Upper lobe of left lung (tissue), 6 donors: ENCODE data around the gene DDR1. TPM values are rescaled to one million over a fixed set of nuclear protein-coding genes. Genes with fewer than 3 reads are reported as not detected.
"Not testable (repeated sequence)": the region's sequence is repeated elsewhere in the genome, so short reads cannot be mapped to it uniquely, and the experiment has no call there.

Experiments
- ATAC-seq, 2 donors: fragments of 200-7000 bp; cut with Tn5 transposase; one replicate each; pipeline ENCODE4 v1.9.1; 2022; ENCODE audit warnings: mild to moderate bottlenecking in 2 of 2, moderate library complexity in 2 of 2; ENCODE audit not compliant: low FRiP score in 2 of 2
- DNase-seq, 2 donors: peaks; one replicate each; pipeline ENCODE4 v3.0.0-alpha.2; 2019 to 2020
- H3K27ac ChIP-seq, 4 donors: fragments of 200-600 bp; sonication (generic); one replicate each; pipeline ENCODE4 v1.5.1; 2016 to 2019
- H3K27me3 ChIP-seq, 4 donors: fragments of 200-600 bp; sonication (generic); one replicate each; pipeline ENCODE4 v1.5.1; 2017 to 2019
- H3K36me3 ChIP-seq, 4 donors: fragments of 200-600 bp; sonication (generic); one replicate each; pipeline ENCODE4 v1.5.1; 2016 to 2019
- H3K4me1 ChIP-seq, 4 donors: fragments of 200-600 bp; sonication (generic); one replicate each; pipeline ENCODE4 v1.5.1; 2018 to 2019
- H3K4me3 ChIP-seq, 4 donors: fragments of 200-600 bp; sonication (generic); one replicate each; pipeline ENCODE4 v1.5.1; 2017 to 2019; ENCODE audit warnings: mild to moderate bottlenecking in 2 of 4, moderate library complexity in 1 of 4
- H3K9me3 ChIP-seq, 4 donors: fragments of 200-600 bp; sonication (generic); one replicate each; pipeline ENCODE4 v1.5.1; 2018 to 2019
- EP300 ChIP-seq, 4 donors: sonication (generic); formaldehyde crosslinking; IDR thresholded peaks; one replicate each; pipeline ENCODE4 v1.5.1; 2017; ENCODE audit warnings: antibody characterized with exemption in 4 of 4, control low read depth in 2 of 4
- POLR2A ChIP-seq, 4 donors: fragments of 450-650 bp; IDR thresholded peaks; one replicate each; pipeline ENCODE4 v1.5.1; 2016 to 2017; ENCODE audit warnings: antibody characterized with exemption in 4 of 4, mild to moderate bottlenecking in 2 of 4
- POLR2AphosphoS5 ChIP-seq, 2 donors: sonication (generic); formaldehyde crosslinking; IDR thresholded peaks; one replicate each; pipeline ENCODE4 v1.5.1; 2017; ENCODE audit warnings: antibody characterized with exemption in 2 of 2
- WGBS, 2 donors: methylation state at CpG; one replicate each; pipeline ENCODE4 v1.1.5; 2017 to 2018; 5-methylcytosine and 5-hydroxymethylcytosine counted together
- total RNA-seq, 6 donors: library from RNA; depleted of rRNA in 4 of 6; stranded (reverse); fragments of >200 nt in 4 of 6; gene quantifications; one replicate each; pipeline versions ENCODE4 v1.1.0 to v1.2.1, GENCODE V29; 2016 to 2021
- TF ChIP-seq, protein P1 (sequence below), 6 experiments: fragments of 450-650 bp in 4 of 6; fragments of 200-600 bp in 2 of 6; sonication (generic) in 2 of 6; IDR thresholded peaks; one replicate each; pipeline ENCODE4 v1.5.1; 2016 to 2019; ENCODE audit warnings: antibody characterized with exemption in 6 of 6
- donor health status: DM: no; HTN: no; CAD: no; lungs with moderate emphysema.
- donor health status: DM: no; HTN: yes; CAD: no; lungs with severe emphysema.

Gene DDR1
- total RNA-seq, 6 donors from 2014 or later, result 75.4 to 147 (median 111) TPM

- no peaks in the 10 kb centered on the region for H3K36me3 ChIP-seq
- TF ChIP-seq, protein P1, sequence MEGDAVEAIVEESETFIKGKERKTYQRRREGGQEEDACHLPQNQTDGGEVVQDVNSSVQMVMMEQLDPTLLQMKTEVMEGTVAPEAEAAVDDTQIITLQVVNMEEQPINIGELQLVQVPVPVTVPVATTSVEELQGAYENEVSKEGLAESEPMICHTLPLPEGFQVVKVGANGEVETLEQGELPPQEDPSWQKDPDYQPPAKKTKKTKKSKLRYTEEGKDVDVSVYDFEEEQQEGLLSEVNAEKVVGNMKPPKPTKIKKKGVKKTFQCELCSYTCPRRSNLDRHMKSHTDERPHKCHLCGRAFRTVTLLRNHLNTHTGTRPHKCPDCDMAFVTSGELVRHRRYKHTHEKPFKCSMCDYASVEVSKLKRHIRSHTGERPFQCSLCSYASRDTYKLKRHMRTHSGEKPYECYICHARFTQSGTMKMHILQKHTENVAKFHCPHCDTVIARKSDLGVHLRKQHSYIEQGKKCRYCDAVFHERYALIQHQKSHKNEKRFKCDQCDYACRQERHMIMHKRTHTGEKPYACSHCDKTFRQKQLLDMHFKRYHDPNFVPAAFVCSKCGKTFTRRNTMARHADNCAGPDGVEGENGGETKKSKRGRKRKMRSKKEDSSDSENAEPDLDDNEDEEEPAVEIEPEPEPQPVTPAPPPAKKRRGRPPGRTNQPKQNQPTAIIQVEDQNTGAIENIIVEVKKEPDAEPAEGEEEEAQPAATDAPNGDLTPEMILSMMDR (IDR thresholded peaks at IDR 0.05), result no peak
- TF ChIP-seq POLR2AphosphoS5 (IDR thresholded peaks at IDR 0.05) (no peak), POLR2A (IDR thresholded peaks at IDR 0.05) (no peak), EP300 (IDR thresholded peaks at IDR 0.05) (no peak)
- 61 to 62% methylated on average over 5 of the region's 5 CpGs for WGBS, 2 donors
- H3K27me3 ChIP-seq, result no peaks in the 10 kb centered on the region
- no peak overlapping the region for H3K27ac ChIP-seq
- H3K4me3 ChIP-seq, result no peak overlapping the region
- no peak for ATAC-seq
- peaks cover 0 to 4% (median 0%) of the 10 kb centered on the region in 4 donors for H3K9me3 ChIP-seq
- no peaks in the 10 kb centered on the region for H3K4me1 ChIP-seq
- no peak for DNase-seq
These were observed 26.8 kb upstream of the DDR1 start for GRCh38 chr6:30857549-30857948.

- H3K36me3 ChIP-seq, H3K27ac ChIP-seq, H3K4me3 ChIP-seq, H3K27me3 ChIP-seq, H3K4me1 ChIP-seq, DNase-seq, H3K9me3 ChIP-seq, ATAC-seq: not testable (repeated sequence)
- 97 to 100% methylated on average over 4 of the region's 4 CpGs for WGBS, 2 donors
These were observed 24.6 kb upstream of the DDR1 start for GRCh38 chr6:30859726-30860125.

DNA sequence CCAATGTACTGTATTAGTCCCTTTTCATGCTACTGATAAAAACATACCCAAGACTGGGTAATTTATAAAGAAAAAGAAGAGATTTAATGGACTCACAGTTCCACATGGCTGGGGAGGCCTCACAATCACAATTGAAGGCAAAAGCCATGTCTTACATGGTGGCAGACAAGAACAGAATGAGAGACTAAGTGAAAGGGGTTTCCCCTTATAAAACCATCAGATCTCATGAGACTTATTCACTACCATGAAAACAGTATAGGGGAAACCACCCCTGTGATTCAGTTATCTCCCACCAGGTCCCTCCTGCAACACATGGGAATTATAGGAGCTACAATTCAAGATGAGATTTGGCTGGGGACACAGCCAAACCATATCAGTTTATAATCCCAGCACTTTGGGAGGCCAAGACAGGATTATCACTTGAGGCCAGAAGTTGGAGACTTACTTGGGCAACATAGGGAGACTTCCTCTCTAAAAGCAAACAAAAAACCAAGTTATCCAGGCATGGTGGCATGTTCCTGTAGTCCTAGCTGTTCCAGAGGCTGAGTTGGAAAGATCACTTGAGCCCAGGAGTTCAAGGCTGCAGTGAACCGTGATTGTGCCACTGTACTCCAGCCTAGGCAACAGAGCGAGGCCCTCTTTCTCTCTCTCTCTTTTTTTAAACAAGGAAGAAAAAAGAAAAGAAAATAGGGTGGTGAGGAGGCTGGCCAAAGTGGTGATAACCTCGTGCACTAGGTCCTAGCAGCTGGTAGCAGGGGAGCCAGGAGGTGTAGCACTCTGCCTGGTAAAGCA is 22.9 kb upstream of the DDR1 start:
- no peaks in the 10 kb centered on the region for H3K27me3 ChIP-seq
- no peak for ATAC-seq
- H3K36me3 ChIP-seq, result no peaks in the 10 kb centered on the region
- no peak for DNase-seq
- no peaks in the 10 kb centered on the region for H3K4me1 ChIP-seq
- 78 to 81% methylated on average over 3 of the region's 3 CpGs for WGBS, 2 donors
- TF ChIP-seq, protein P1 (IDR thresholded peaks at IDR 0.05), result no peak
- TF ChIP-seq POLR2AphosphoS5 (IDR thresholded peaks at IDR 0.05) (no peak), POLR2A (IDR thresholded peaks at IDR 0.05) (no peak), EP300 (IDR thresholded peaks at IDR 0.05) (no peak)
- H3K4me3 ChIP-seq, result no peak overlapping the region
- no peak overlapping the region for H3K27ac ChIP-seq
- peaks cover 0 to 4% (median 0%) of the 10 kb centered on the region in 4 donors for H3K9me3 ChIP-seq

GRCh38 chr6:30862156-30862875 is 22.0 kb upstream of the DDR1 start:
- TF ChIP-seq, protein P1 (IDR thresholded peaks at IDR 0.05), result no peak
- TF ChIP-seq EP300 (IDR thresholded peaks at IDR 0.05) (no peak), POLR2AphosphoS5 (IDR thresholded peaks at IDR 0.05) (no peak), POLR2A (IDR thresholded peaks at IDR 0.05) (no peak)
- Histone ChIP-seq H3K27me3 (no peaks in the 10 kb centered on the region), H3K27ac (no peak overlapping the region), H3K4me1 (no peaks in the 10 kb centered on the region), H3K9me3 (peaks cover 0 to 4% (median 0%) of the 10 kb centered on the region in 4 donors), H3K36me3 (no peaks in the 10 kb centered on the region), H3K4me3 (no peak overlapping the region)
- 69 to 77% methylated on average over 10 of the region's 10 CpGs for WGBS, 2 donors
- ATAC-seq, result no peak
- no peak for DNase-seq

DNA sequence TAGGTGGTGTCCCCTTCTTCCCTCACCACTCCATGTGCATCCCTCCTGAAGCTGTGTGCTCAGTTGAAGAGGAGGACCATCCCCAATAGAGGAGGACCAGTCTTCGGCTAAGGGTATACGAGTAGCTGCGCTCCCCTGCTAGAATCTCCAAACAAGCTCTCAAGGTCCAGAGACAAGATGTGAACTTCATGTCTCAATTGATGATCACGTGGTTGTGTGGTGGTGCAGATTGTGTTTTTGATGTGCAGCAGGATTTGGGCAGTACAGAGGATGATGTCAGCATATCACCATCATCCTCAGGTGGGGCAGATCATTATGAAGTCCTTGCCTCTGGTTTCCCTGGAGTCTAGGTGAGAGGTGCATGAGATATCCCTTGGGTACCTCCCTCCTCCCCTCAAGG is 20.0 kb upstream of the DDR1 start:
- TF ChIP-seq POLR2A (IDR thresholded peaks at IDR 0.05) (no peak), EP300 (IDR thresholded peaks at IDR 0.05) (no peak), POLR2AphosphoS5 (IDR thresholded peaks at IDR 0.05) (no peak)
- TF ChIP-seq, protein P1 (IDR thresholded peaks at IDR 0.05), result no peak
- ATAC-seq (no peak), DNase-seq (no peak)
- Histone ChIP-seq H3K27ac (no peak overlapping the region), H3K9me3 (peaks cover 0 to 6% (median 4%) of the 10 kb centered on the region in 4 donors), H3K4me1 (no peaks in the 10 kb centered on the region), H3K36me3 (no peaks in the 10 kb centered on the region), H3K27me3 (no peaks in the 10 kb centered on the region), H3K4me3 (no peak overlapping the region)
- 96 to 100% methylated on average over 4 of the region's 4 CpGs for WGBS, 2 donors

GRCh38 chr6:30869241-30869749 is 15.0 kb upstream of the DDR1 start:
- 82 to 92% methylated on average over 12 of the region's 12 CpGs for WGBS, 2 donors
- H3K27ac ChIP-seq, H3K4me3 ChIP-seq, DNase-seq, ATAC-seq, H3K36me3 ChIP-seq, H3K4me1 ChIP-seq, H3K27me3 ChIP-seq: not testable (repeated sequence)
- peaks cover 0 to 11% (median 8%) of the 10 kb centered on the region in 4 donors for H3K9me3 ChIP-seq
